ENCODE measurements around the gene PRDM16.

DNA sequence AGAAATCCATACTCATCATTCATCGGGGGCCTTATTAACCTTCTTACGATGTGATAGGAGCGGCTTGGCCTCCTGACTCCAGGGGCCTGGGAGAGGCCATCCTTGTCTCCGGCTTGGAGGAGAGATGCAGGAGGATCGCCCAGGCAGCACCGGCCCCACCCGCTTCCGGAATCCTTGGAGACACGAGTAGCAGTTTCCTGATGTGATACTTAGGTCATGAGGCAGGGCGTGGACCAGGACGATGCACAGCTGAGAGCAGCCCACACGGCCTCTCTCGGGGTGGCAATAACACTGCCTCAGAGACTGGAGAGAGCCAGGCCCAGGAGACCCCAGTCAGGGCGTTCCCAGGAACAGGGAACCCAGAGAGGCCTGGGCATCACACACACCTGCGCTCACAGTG lies 221.9 kb downstream of the PRDM16 start:
- TF ChIP-seq, protein P1, sequence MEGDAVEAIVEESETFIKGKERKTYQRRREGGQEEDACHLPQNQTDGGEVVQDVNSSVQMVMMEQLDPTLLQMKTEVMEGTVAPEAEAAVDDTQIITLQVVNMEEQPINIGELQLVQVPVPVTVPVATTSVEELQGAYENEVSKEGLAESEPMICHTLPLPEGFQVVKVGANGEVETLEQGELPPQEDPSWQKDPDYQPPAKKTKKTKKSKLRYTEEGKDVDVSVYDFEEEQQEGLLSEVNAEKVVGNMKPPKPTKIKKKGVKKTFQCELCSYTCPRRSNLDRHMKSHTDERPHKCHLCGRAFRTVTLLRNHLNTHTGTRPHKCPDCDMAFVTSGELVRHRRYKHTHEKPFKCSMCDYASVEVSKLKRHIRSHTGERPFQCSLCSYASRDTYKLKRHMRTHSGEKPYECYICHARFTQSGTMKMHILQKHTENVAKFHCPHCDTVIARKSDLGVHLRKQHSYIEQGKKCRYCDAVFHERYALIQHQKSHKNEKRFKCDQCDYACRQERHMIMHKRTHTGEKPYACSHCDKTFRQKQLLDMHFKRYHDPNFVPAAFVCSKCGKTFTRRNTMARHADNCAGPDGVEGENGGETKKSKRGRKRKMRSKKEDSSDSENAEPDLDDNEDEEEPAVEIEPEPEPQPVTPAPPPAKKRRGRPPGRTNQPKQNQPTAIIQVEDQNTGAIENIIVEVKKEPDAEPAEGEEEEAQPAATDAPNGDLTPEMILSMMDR (IDR thresholded peaks at IDR 0.05; ENCODE audit: low read length) = no peak
- TF ChIP-seq EZH2 (IDR thresholded peaks at IDR 0.05; ENCODE audit: borderline replicate concordance, low read length) = no peak

Data from OCI-LY1 (cell line).